HG02870 (cell line): ENCODE measurements around the gene SNX30.

ENCODE experiments used
- ATAC-seq: cut with Tn5 transposase; IDR thresholded peaks from one replicate; pipeline ENCODE4 v1.9.1; 2021; ENCODE audit warnings: mild to moderate bottlenecking, moderate library complexity; ENCODE audit not compliant: unreplicated experiment

Gene SNX30

DNA sequence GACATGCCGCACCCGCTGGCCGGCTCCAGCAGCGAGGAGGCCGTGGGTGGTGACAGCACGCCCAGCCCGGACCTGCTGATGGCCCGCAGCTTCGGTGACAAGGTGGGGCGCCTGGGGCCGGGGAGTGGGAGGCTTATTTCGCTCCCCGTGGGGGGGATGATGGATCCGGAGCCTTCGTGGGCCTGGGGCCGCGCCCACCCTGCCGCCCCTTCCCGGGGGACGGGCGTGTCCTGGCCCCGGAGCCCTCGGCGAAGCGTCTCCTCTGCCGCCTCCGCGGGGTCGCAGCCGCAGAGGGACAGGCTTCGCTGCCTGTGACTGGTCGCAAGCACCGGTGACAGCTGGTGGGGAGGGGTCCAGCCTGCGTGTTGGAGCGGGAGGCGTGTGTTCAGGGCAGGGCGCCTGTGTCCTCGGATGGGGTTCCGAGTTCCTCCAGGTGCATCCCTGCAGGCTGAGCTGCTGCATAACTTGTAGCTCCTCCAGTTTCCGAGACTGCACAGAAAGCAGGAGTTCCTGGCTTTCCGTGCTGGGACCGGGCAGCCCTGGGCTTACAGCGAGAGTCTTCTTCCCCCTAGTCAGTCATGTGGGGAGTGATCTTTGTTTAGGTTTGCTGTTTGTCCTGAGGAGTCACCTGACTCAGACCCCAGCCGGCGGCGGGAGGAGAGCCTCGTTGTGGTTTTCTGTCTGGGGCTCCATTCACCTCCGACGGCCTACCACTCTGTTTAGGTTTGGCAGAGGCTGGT, 666 bp downstream of the SNX30 start:
- peak; percentile 27 for ATAC-seq

DNA sequence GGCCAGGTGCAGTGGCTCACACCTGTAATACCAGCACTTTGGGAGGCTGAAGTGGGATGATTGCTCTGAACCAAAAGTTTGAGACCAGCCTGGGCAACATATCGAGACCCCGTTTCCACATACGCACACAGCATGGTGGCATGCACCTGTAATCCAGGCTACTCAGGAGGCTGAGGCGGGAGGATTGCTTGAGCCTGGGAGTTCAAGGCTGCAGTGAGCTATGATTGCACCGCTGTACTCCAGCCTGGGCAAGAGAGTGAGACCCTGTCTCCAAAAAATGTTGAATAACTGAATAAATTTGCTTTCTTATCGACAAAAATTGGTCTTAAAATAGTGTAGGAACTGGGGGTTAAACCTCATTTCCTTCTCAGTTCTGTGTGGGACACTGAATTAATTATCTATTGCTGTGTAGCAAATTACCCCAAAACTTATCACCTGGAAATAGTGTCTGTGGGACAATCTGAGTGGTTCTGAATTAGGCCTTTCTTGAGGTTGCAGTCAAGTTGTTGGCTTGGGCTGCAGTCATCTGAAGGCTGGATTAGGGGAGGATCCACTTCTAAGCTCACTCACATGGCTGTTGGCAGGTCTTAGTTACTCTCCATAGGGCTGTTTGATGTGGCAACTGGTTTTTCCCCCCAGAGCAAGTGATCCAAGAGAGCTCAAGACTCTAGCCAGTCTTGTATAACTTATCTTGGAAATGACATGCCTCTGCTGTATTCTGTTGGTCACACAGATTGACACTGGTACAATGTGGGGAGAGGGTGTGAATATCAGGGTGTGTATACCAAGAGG, 2.0 kb downstream of the SNX30 start:
- no peak for ATAC-seq

DNA sequence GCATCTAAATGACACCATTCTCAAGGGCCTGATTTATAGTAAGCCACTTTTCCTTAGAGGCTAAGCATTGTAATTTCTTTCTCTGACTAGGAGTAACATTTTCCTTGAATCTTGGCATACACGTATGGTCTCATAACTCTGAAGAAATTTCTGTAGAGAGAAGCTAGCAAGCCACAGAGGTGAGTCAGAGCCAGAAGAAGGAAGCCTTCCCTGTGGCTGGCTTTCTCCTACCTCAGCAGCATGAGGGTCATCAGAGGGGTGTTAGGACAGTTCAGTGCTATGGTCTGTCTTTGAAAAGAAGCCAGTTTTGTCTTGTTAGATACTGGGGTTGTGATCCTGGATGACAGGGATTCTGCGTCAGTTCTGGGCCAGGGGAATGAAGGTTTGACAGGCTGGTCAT, 3.2 kb downstream of the SNX30 start:
- ATAC-seq, result no peak

DNA sequence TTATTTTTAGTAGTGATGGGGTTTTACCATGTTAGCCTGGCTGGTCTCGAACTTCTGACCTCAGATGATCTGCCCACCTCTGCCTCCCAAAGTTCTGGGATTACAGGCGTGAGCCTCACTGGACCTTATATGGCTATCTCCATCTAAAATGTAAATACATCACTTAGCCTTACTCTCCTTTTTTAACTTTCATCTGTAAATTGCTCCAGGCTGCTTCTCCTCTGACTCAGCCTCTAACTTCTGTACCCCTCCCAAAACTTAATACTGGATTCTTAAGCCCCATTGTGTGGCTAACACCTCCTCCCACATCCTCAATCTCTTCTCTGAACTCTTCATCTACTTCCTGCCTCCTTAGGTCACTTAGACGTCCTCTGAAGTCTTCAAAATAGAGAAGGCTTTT, 4.0 kb downstream of the SNX30 start:
- ATAC-seq, result no peak

DNA sequence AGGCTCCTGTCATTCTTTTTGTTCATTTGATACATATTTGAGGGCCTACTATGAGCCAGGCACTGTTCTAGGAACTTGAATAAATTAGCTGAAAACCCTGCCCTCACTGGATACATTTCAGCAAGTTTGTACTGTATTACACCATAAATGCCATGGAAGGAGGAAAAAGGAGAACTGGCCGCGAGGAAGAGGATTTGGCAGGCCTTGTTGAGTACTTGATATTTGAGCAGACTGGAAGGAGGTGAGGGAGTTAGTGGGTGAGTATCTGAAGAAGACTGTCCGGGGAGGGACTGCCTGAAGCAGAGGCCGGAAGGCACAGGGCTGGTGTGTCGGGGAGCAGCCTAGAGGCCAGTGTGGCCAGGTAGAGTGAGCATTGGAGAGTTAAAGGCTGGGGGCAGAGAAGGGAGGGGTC, 4.5 kb downstream of the SNX30 start:
- ATAC-seq, result no peak

DNA sequence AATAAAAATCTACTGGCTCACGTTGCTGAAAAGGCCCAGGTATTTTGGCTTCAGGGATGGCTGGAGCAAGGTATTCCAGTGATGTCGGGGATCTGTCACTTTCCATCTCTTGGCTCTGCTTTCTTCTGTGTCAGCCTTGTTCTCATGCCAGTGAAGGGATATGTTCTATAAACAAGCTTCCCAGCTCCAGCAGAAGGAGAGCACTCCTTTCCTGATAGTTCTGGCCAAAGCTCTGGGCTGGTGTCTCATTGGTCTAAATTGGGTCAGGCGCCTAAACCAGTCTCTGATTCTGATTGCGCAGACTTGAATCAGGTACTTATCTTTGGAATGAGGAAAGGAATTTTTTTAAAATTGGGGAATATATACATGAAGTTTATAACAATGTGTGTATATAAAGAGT, 5.1 kb downstream of the SNX30 start:
- ATAC-seq, result no peak

DNA sequence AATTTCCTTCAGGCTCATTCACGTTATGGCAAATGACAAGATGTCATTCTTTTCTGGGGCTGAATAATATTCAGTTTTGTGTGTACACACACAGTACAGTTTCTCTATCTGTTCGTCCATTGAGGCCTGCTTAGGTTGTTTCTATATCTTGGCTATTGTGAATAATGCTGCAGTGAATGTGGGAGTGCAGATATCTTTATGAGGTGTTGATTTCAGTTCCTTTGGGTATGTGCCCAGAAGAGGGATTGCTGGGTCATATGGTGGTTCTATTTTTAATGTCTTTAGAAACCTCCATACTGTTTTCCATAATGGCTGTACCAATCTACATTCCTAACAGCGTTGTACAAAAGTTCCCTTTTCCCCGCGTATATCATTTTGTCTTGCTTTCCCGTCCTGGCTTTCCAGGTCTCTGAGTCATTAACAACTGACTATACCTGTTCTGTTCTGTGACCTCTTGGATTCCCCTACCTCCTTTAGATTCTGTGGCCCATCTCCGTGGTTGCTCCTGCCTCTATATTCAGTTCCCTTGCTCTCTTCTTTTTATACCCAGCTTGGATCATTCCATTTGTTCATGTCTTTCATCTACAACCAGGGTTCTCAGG, 6.8 kb downstream of the SNX30 start:
- no peak for ATAC-seq

DNA sequence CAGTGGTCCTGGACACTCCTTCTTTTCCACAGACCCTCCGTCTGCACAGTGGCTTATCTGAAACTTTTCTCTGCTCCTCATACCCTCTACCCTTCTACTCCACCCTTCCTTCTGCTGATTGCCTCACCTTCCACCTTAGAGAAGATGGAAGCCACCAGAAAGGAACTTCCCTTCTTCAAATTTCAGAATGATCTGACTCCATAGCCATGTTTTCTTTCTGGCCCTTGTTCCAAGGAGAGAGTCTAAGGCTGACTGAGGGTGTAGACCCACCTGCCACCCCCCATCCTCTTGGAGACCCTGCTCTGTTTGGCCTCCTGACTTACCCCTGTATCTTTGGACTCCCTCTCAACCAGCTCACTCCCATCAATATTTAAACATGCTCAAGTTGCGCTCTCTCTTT, 7.4 kb downstream of the SNX30 start:
- no peak for ATAC-seq

DNA sequence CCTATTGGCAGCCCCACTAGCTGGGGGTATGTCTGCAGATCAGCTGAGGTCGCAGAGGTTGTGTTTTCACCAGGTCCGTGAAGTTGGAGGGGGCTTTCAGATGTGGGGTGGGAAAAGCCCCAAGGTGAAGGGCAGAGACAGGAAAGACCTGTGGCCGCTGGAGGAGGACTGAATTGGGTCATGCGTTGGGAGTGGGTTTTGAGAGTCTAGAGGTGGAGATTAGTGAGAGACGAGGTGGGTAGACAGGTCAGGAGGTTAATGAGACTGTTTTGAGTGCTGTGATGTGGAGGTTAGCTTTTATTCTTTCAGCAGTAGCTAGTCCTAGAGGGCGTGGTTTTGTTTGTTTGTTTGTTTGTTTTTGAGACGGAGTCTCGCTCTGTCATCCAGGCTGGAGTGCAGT, 10.3 kb downstream of the SNX30 start:
- no peak for ATAC-seq

DNA sequence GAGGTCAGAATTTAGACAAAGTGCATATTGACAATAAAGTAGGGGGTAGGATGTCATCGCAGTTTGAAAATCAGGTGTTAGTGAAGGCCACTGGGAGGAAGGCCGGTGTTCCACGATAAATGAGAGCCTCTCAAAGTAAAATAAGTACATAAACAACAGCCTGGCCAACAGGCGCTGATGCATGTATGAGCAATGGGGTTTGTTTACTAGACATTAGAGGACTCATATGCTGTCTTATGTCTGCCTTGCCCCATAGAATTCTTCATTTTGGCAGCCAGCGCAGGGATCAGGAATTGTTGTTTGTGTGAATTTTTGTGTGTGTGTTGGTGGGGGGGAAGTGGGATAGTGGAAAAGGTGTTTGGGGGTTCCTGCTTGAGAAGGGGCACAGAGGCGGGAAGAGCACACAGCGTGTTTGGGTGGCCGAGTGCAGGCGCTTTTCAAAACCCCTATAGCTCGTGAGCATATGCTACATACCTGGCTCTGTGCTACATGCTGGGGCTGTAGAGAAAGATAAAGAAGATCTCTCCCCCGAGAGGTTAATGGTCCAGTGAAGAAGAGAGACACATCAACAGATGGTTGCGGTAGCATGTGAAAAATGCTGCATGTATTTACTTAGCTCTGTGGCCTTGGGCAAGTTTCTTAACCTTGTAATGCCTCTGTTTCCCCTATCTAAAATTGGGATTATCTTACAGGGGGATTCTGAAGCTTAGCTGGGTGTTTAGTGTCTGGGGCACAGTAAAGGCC, 11.5 kb downstream of the SNX30 start:
- no peak for ATAC-seq

DNA sequence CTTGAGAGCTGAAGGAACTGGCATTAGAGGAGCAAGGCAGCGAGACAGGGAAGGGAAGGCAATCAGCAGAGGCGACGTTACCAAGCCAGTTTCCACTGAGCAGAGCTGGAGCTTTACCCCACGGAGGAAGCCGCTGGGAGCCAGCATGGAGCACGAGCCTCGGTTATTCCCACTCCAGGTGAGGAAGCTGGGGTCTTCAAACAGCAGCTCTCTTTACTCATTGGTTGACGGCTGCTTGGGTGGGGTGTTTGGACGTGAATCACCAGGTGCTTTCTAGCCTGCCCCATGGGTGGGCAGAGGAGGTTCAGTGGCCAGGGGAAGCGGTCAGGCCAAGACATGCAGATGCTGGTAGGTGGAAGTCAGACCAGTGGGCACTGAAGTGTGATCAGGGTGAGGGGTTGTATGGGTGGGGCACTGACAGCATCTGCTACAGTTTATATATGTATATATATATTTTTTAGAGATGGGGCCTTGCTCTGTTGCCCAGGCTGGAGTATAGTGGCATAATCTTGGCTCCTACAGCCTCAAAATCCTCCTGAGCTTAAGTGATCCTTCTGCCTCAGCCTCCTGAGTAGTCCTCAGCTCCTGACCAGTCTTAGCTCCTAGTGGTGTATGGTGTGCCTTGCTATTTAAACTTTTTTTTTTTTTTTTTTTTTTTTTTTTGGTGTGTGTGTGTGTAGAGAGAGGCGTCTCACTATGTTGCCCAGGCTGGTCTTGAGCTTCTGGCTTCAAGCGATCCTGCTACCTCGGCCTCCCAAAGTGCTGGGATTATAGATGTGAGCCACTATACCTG, 12.4 kb downstream of the SNX30 start:
- no peak for ATAC-seq

DNA sequence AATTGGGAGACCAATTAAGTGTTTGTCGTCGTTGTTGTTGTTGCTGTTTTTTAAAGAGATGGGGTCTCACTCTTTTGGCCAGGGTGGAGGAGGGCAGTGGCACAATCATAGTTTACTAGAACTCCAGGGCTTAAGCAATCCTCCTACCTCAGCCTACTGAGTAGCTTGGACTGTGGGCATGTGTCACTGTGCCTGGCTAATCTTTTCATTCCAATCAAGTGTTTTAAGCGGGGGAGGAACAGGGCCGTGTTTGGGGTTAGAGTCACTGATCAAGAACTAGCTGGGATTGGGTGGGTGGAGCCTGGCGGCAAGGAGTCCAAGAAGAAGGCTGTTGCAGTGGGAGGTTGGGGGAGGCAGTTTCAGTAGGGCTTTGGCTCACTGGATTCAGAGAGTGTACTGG, 13.8 kb downstream of the SNX30 start:
- ATAC-seq, result no peak

DNA sequence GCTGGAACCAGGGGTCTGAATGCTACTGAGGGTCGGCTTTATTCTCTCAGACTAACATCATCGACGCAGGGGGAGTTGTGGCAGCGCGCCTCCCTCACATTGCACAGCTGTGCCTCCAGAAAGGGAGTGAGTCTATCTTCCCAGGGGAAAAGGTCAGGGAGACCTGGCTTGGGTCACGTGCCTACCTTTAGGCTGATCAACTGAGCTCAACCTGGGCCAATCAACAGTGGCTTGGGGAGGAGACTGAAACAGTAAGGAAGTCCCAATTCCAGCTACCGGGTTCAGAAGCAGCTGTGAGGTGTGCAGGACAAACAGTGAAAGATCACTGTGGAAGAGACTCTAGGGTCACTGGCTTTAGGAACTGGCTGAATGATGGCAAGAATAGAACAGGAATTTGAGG, 14.3 kb downstream of the SNX30 start:
- ATAC-seq, result no peak

DNA sequence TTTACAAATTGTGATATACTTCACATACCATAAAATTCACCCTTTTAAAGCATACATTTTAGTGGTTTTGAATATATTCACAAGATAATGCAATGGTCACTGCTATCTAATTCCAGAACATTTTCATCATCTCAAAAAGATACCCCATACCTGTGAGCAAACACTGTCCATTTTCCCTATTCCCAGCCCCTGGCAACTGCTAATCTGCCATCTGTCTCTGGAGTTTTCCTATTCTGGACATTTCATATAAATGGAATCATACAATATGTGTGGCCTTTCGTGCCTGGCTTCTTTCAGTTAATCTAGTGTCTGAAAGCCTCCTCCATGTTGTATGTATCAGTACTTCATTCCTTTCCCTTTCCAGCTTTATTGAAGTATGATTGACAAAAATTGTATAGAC, 14.7 kb downstream of the SNX30 start:
- no peak for ATAC-seq

DNA sequence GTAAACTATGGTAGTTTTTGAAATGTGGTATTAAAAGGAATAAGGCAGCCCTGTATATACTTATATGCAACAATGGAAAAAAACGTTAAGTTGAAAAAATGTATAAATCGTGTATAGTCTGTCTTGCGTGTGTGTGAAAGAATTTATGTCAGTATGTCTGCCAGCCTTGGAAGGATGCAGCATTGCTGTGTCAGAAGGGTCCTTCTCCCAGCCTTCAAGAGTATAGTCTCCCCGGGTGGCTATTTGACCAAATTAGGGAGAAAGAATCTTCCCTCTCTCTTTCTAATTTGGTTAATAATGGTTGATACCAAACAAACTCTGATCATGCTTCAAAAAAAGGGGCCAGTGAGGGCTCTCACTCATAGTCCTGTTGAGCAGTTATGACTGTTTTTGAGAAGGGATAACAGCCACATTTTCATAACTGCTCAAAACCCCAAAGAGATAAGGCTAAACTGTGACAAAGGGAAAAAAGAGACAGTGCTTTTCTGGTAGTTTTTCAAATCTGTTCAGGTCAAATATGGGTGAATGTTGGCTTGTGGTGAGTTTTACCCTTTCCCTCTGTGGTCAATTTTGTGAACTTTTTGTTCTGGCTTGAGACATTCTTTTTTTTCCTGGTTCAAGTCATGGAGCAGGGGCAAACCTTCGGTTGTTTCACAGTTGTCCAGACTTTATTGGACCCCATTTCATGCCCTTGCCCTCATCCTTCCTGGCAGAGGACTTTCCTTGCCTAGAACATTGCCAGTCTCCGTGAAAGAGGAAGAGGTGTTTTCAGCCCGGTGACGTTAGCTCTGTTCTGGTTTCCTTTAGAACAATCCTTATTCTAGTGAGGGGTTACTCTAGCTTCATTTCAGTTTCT, 21.0 kb downstream of the SNX30 start:
- peak; percentile 51 for ATAC-seq

DNA sequence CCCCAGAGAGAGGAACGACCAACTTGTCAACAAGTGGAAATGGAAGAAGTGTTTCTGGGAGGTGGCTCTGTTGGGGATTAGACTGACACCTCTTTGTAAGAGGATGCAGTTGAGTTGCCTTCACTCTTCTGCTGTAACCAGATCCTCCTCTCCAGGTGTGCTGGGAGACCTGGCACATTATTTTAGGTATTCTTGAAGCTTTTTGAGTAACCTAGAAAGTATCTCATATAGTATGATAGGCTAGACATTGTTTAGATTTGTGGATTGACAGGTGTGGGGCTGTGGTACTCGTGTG, 21.6 kb downstream of the SNX30 start:
- no peak for ATAC-seq

DNA sequence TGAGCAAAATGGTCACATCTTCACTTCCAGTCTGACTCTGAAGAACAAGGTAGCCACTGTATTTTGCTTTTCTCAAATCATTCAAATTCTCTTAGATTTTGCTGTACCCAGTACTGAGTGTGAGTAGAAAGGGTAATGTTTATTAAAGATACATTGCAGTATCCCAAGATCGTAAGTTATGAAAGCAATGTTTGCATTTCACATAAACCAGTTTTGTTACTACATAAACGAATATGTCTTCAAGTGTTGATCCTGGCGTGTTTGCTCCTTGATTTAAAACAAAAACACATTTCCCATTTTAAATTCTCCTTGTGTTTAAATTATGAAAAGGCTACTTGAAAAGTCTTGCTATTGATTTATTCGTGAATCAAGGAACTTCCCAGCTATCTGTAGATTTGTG, 22.0 kb downstream of the SNX30 start:
- no peak for ATAC-seq

DNA sequence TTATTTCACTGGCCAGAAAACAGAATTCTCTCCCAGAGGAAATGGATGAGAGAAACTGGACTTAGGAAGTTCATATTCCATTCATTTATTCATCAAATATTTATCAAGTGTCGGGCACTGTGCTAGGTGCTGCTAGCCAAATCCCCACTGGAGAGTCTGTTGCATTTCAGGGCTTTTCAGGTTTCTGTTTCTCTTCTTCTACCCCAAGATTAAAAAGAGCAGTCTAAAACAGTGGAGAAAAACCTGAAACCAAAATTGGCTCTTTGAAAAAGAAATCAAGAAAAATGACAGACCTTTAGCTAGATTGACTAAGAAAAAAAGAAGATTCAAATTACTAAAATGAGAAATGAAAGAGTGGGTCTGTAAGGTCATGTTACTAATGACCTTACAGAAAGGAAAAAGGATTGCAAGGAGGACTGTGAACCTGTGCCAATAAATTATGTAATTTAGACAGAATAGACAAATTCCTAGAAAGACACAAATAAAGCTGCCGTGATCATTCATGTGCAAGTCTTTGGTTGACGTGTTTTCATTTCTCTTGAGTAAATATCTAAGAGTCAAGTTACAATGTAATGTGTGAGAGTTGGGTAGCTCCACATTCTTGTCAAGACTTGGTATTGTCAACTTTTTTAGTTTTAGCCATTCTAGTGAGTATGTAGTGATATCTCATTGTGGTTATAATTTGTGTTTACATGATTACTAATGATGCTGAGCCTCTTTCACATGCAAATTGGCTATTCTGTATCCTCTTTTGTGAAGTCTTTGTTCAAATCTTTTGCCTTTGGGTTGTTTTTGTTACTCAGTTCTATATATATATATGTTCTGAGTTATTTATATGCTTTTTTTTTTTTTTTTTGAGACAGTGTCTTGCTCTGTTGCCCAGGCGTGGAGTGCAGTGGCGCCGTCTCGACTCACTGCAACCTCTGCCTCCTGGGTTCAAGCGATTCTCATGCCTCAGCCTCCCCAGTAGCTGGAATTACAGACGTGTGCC, 23.7 kb downstream of the SNX30 start:
- no peak for ATAC-seq

DNA sequence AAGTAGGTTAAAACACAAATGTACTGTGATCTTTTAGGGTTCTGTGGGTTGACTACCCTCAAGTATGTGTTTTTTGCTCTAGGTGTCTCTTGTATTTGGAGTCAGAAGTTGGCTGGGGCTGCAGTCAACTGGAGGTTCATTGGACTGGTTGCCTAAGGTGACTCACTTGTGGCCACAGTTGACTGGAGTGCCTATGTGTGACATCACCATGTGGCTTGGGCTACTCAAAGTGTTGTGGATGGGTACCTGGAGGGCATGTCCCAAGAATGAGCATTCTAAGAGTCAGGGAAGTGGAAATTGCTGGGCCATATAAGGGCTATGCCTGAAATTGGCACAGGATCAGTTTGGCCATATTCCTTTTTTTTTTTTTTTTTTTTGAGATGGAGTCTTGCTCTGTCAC, 27.4 kb downstream of the SNX30 start:
- no peak for ATAC-seq
